HEK293T (cell line): ENCODE measurements around the gene NT5DC2.

Experiments used
- ARNT ChIP-seq: fragments of 450-650 bp; IDR thresholded peaks from 2 replicates; pipeline ENCODE4 v1.6.1; 2017; ENCODE audit warnings: mild to moderate bottlenecking
- BHLHE40 ChIP-seq: fragments of 450-650 bp; IDR thresholded peaks from 2 replicates; pipeline ENCODE4 v1.6.1; 2016; ENCODE audit warnings: mild to moderate bottlenecking, moderate library complexity, borderline replicate concordance
- CTBP1 ChIP-seq: fragments of 450-650 bp; IDR thresholded peaks from 2 replicates; pipeline ENCODE4 v1.6.1; 2016; ENCODE audit warnings: borderline replicate concordance
- ELF4 ChIP-seq: fragments of 450-650 bp; IDR thresholded peaks from 2 replicates; pipeline ENCODE4 v1.6.1; 2017; ENCODE audit warnings: antibody characterized with exemption
- FOXA1 ChIP-seq: fragments of 450-650 bp; IDR thresholded peaks from 2 replicates; pipeline ENCODE4 v1.6.1; 2016; ENCODE audit warnings: mild to moderate bottlenecking
- FOXK2 ChIP-seq: fragments of 450-650 bp; IDR thresholded peaks from 2 replicates; pipeline ENCODE4 v1.6.1; 2016; ENCODE audit warnings: mild to moderate bottlenecking
- FOXM1 ChIP-seq: fragments of 450-650 bp; IDR thresholded peaks from 2 replicates; pipeline ENCODE4 v1.6.1; 2017; ENCODE audit warnings: mild to moderate bottlenecking, borderline replicate concordance
- HDGF ChIP-seq: fragments of 450-650 bp; IDR thresholded peaks from 2 replicates; pipeline ENCODE4 v1.6.1; 2017; ENCODE audit warnings: antibody characterized with exemption, borderline replicate concordance
- L3MBTL2 ChIP-seq: fragments of 450-650 bp; conservative IDR thresholded peaks from 2 replicates; pipeline ENCODE4 v1.6.1; 2016; ENCODE audit warnings: mild to moderate bottlenecking
- NFRKB ChIP-seq: fragments of 450-650 bp; IDR thresholded peaks from 2 replicates; pipeline ENCODE4 v1.6.1; 2016; ENCODE audit warnings: mild to moderate bottlenecking, moderate library complexity
- SP1 ChIP-seq: fragments of 450-650 bp; IDR thresholded peaks from 2 replicates; pipeline ENCODE4 v1.6.1; 2017
- TARDBP ChIP-seq: fragments of 450-650 bp; IDR thresholded peaks from 2 replicates; pipeline ENCODE4 v1.6.1; 2016
- ZNF384 ChIP-seq: fragments of 450-650 bp; IDR thresholded peaks from 2 replicates; pipeline ENCODE4 v1.6.1; 2016

DNA sequence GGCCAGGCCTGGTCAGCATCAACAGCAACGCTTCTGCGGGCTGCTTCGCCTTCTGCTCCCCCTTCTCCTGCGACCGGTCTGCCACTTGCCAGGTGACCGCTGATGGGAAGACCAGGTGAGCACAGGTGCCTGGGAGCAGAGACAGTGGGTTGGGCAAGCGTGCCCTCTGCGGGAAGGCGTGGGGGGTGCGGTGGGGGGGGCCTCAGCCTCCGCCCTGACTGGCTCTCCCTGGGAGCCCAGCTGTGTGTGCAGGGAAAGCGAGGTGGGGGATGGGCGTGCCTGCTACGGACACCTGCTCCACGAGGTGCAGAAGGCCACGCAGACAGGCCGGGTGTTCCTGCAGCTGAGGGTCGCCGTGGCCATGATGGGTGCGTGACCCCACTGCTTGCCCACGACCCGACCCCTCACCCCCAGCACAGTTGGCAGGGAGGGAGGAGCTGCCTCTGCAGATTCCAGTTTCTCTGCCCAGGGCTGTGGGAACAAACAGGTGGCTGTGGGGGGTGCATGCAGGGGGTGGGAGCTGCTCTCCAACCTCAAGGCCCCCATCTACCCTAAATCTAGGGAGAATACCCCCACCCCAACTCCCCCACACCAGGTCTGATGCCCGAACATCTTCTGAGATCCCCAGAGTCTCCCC, 29.8 kb downstream of the NT5DC2 start:
- no peak for TF ChIP-seq BHLHE40
- no peak for TF ChIP-seq HDGF
- TF ChIP-seq SP1 = no peak
- TF ChIP-seq FOXK2 = no peak
- TF ChIP-seq ZNF384 = no peak
- no peak for TF ChIP-seq CTBP1
- TF ChIP-seq TARDBP = no peak
- TF ChIP-seq ELF4 = no peak
- TF ChIP-seq L3MBTL2 = no peak
- no peak for TF ChIP-seq NFRKB
- no peak for TF ChIP-seq FOXA1
- no peak for TF ChIP-seq ARNT
- no peak for TF ChIP-seq FOXM1
